Renal cortex interstitium (tissue), 15 donors: ENCODE results near the gene YTHDC2. TPM values are rescaled to one million over a fixed set of nuclear protein-coding genes. Genes with fewer than 3 reads are reported as not detected.

Experiments
- DNase-seq, 11 donors: peaks; one replicate each; pipeline ENCODE4 v3.0.0-alpha.2; 2013; ENCODE audit warnings: low read depth in 9 of 11, low spot score in 4 of 11; ENCODE audit errors: extremely low read depth in 1 of 11
- long read RNA-seq, 16 experiments: transcript quantifications; one replicate each; lab custom pipeline, GENCODE V29; 2026
- polyA plus RNA-seq, 3 donors: library from polyadenylated mRNA; unstranded; fragments of 120-200 nt; gene quantifications; one replicate each; pipeline ENCODE4 v1.2.1, GENCODE V29; 2013; ENCODE audit not compliant: insufficient read length in 3 of 3

YTHDC2 gene
- polyA plus RNA-seq, result 10 to 100 TPM; 28.0 to 42.3 (median 33.0) TPM
- long read RNA-seq, donor 1, result 0 reads
- long read RNA-seq, donor 2, result 0 reads
- long read RNA-seq, donor 3, full-length matches to known transcripts, result 1 of 1 reads
- long read RNA-seq, donor 3, partial matches to known transcripts, result 0 of 1 reads
- long read RNA-seq, donor 3, other reads (novel, unspliced or antisense), result 0 of 1 reads
- long read RNA-seq, donor 4, partial matches to known transcripts, result 6 of 6 reads
- long read RNA-seq, donor 4, other reads (novel, unspliced or antisense), result 0 of 6 reads
- long read RNA-seq, donor 5, result 0 reads
- long read RNA-seq, donor 6, partial matches to known transcripts, result 0 of 1 reads
- long read RNA-seq, donor 6, other reads (novel, unspliced or antisense), result 0 of 1 reads
- long read RNA-seq, donor 7, full-length matches to known transcripts, result 1 of 1 reads
- long read RNA-seq, donor 7, partial matches to known transcripts, result 0 of 1 reads
- long read RNA-seq, donor 7, other reads (novel, unspliced or antisense), result 0 of 1 reads
- long read RNA-seq, donor 8, result 0 reads
- long read RNA-seq, donor 9, result 0 reads
- long read RNA-seq, donor 10, result 0 reads
- long read RNA-seq, donor 11, result 0 reads
- long read RNA-seq, donor 12, partial matches to known transcripts, result 0 of 1 reads
- long read RNA-seq, donor 12, other reads (novel, unspliced or antisense), result 0 of 1 reads
- long read RNA-seq, donor 13, result 0 reads
- long read RNA-seq, donor 14, partial matches to known transcripts, result 0 of 1 reads
- long read RNA-seq, donor 14, other reads (novel, unspliced or antisense), result 0 of 1 reads
- long read RNA-seq, donor 15, full-length matches to known transcripts, result 1 of 1 reads
- long read RNA-seq, donor 15, partial matches to known transcripts, result 0 of 1 reads
- long read RNA-seq, donor 15, other reads (novel, unspliced or antisense), result 0 of 1 reads
- long read RNA-seq, donor 16, full-length matches to known transcripts, result 2 of 8 reads
- long read RNA-seq, donor 16, partial matches to known transcripts, result 6 of 8 reads
- long read RNA-seq, donor 16, other reads (novel, unspliced or antisense), result 0 of 8 reads

- DNase-seq, result peak; percentile 71 to 86 (median 81)
Measured at GRCh38 chr5:113513384-113514288, at the start of gene YTHDC2. YTHDC2 (plus strand) TSS chr5:113513694; CDS start chr5:113513896, 202 bp downstream.

GRCh38 chr5:113474100-113474728 is 39.3 kb upstream of the YTHDC2 start:
- no peak for DNase-seq

- DNase-seq, result no peak
Measured at GRCh38 chr5:113478691-113479090, 34.8 kb upstream of the YTHDC2 start.

- DNase-seq, result no peak
Measured at GRCh38 chr5:113480243-113480642, 33.3 kb upstream of the YTHDC2 start.

GRCh38 chr5:113487416-113487780 is 26.1 kb upstream of the YTHDC2 start:
- DNase-seq, result peak in 9 of 11 donors; percentile 4 to 37 (median 21)

GRCh38 chr5:113487781-113488644 is 25.5 kb upstream of the YTHDC2 start, which contains the start of gene MCC:
MCC (minus strand) TSS chr5:113488453.
- peak in 10 of 11 donors; percentile 58 to 81 (median 76) for DNase-seq

GRCh38 chr5:113488645-113489184 is 24.8 kb upstream of the YTHDC2 start:
- DNase-seq, result peak in 1 of 11 donors; percentile 10

- DNase-seq, result no peak
Measured at GRCh38 chr5:113489299-113489698, 24.2 kb upstream of the YTHDC2 start.

- no peak for DNase-seq
Measured at GRCh38 chr5:113490317-113490716, 23.2 kb upstream of the YTHDC2 start.

GRCh38 chr5:113491022-113491421 is 22.5 kb upstream of the YTHDC2 start:
- DNase-seq, result no peak

- no peak for DNase-seq
Measured at GRCh38 chr5:113493446-113493845, 20.0 kb upstream of the YTHDC2 start.

GRCh38 chr5:113495422-113495841 is 18.1 kb upstream of the YTHDC2 start:
- DNase-seq, result no peak

- no peak for DNase-seq
Measured at GRCh38 chr5:113502073-113502472, 11.4 kb upstream of the YTHDC2 start.

- DNase-seq, result no peak
Measured at GRCh38 chr5:113503146-113503545, 10.3 kb upstream of the YTHDC2 start.

GRCh38 chr5:113505181-113505580 is 8.3 kb upstream of the YTHDC2 start:
- no peak for DNase-seq

- DNase-seq, result no peak
Measured at GRCh38 chr5:113507601-113508000, 5.9 kb upstream of the YTHDC2 start.

GRCh38 chr5:113508756-113509155 is 4.7 kb upstream of the YTHDC2 start:
- no peak for DNase-seq
